GM19023 (cell line): Measurements from ENCODE around the gene PPP2R5B.
"Not testable (repeated sequence)": the region's sequence is repeated elsewhere in the genome, so short reads cannot be mapped to it uniquely, and the experiment has no call there.

Experiments
- ATAC-seq: cut with Tn5 transposase; IDR thresholded peaks from one replicate; pipeline ENCODE4 v1.9.1; 2021; ENCODE audit warnings: mild to moderate bottlenecking, moderate library complexity; ENCODE audit not compliant: unreplicated experiment

The PPP2R5B gene

GRCh38 chr11:64970731-64971151 lies 46.3 kb downstream of the PPP2R5B start:
- no peak for ATAC-seq

GRCh38 chr11:64971421-64972233 lies 47.1 kb downstream of the PPP2R5B start, which contains the start of gene MAJIN:
Gene MAJIN, minus strand, starts transcription at chr11:64972108. Its CDS starts 12,703 bp downstream, at chr11:64959405.
- no peak for ATAC-seq

GRCh38 chr11:64974124-64974523 lies 49.6 kb downstream of the PPP2R5B start:
- no peak for ATAC-seq

GRCh38 chr11:64976651-64977050 lies 52.2 kb downstream of the PPP2R5B start:
- no peak for ATAC-seq

- not testable (repeated sequence) for ATAC-seq
These were observed 58.9 kb downstream of the PPP2R5B start for GRCh38 chr11:64983339-64983738.
